DMS53 treated with DMSO at 0.1 percent for 48 hours (cell line): Measurements from ENCODE around the gene ZNF502.

ENCODE experiments used
- DNase-seq: peaks from one replicate; lab custom pipeline; 2025; ENCODE audit not compliant: unreplicated experiment; lab: John Stamatoyannopoulos, UW

ZNF502 gene

DNA sequence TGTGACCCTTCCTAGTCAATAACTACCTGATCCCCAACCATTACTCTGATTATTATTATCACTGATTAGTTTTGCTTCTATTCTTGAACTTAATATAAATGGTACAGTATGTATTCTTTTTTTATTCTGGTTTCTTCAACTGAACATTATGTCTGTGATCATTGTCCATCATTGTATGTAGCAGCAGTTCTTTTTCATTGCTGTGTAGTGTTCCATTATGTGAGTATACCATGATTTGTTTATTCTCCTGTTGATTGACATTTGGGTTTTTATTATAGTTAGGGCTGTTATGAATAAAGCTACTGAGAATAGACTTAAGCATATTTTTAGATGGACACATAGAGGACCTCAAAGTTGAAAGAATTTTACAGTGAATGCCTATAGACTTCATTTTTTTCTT lies 51.8 kb downstream of the ZNF502 start:
- DNase-seq, result no peak

DNA sequence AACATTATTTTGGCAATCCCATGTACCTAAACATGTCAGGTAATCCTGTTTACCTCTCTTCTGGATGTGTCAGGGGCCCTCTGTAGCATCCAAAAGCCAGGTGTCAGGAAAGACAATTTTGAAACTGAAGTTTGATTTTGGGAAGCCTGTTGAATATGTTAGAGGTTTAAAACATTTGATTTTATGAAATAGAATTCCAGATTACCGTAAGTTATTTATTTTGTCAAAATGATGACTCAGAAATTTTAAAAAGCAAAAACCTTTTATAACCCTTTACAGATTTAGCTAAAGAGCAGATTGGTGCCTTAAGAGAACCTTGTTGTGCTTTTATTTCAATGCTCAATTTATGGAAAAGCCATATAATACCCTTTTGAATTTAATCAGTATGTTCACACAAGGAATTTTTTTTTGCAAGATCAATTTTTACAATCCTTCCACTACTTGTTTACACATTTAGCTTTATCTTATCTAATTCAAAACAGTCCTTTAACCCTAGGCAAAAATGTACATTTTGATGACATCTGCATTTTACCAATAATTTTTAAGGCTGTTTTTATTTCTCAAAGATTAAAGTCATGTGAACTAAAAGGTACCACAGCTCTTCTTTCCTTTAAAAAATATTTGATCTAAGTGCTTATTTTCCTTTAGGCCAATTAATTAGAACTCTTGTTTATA lies 59.1 kb downstream of the ZNF502 start:
- no peak for DNase-seq

DNA sequence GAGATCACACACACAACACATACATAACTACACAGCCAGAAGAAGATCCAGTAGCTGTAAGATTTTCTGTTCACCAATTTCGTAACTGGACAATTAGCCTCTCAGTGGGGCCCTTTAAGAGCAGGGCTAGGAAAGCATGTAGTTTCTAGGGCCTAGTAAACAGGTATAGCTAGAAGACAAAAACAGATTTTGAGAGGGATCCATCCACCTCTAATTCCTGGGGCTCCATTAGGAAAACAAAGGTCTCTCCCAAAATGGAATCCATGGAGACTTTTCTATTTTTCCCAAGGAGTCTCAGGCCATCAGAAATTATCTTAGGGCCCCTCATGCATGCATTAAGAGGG lies 59.6 kb downstream of the ZNF502 start:
- no peak for DNase-seq
